ENCODE measurements around the gene KANK4. TPM values are rescaled to one million over a fixed set of nuclear protein-coding genes. Genes with fewer than 3 reads are reported as not detected.

KANK4 gene
- total and polyA plus RNA-seq, 5 experiments from 2014 or later: not detected

- Mint-ChIP-seq H3K36me3 (no peaks in the 10 kb centered on the region), H3K9me3 (no peaks in the 10 kb centered on the region), H3K27ac (peak overlapping the region in 1 of 10 donors; percentile 17), H3K4me3 (no peak overlapping the region), H3K4me1 (peaks cover 0 to 10% (median 5%) of the 10 kb centered on the region in 4 donors), H3K27me3 (no peaks in the 10 kb centered on the region)
- no peak for DNase-seq
- POLR2A ChIA-PET: no interaction called here
- ATAC-seq: peak; percentile 28 to 75
Measured at GRCh38 chr1:62333441-62333840, 14.2 kb upstream of the KANK4 start.

- H3K4me3 Mint-ChIP-seq: no peak overlapping the region
- no peaks in the 10 kb centered on the region for H3K9me3 Mint-ChIP-seq
- H3K4me1 Mint-ChIP-seq: peaks cover 0 to 2% (median 0%) of the 10 kb centered on the region in 4 donors
- H3K27me3 Mint-ChIP-seq: peaks cover 0 to 7% (median 4%) of the 10 kb centered on the region in 5 donors
- no peaks in the 10 kb centered on the region for H3K36me3 Mint-ChIP-seq
- no peak overlapping the region for H3K27ac Mint-ChIP-seq
- no peak for ATAC-seq
- DNase-seq: no peak
- POLR2A ChIA-PET: no interaction called here
Measured at GRCh38 chr1:62327360-62328055, 8.3 kb upstream of the KANK4 start.

GRCh38 chr1:62325681-62326080 is 6.4 kb upstream of the KANK4 start:
- Mint-ChIP-seq H3K4me1 (no peaks in the 10 kb centered on the region), H3K9me3 (no peaks in the 10 kb centered on the region), H3K27me3 (peaks cover 3 to 12% (median 5%) of the 10 kb centered on the region in 5 donors), H3K36me3 (no peaks in the 10 kb centered on the region), H3K4me3 (no peak overlapping the region), H3K27ac (no peak overlapping the region)
- DNase-seq (no peak), ATAC-seq (no peak)
- POLR2A ChIA-PET: no interaction called here

- Mint-ChIP-seq H3K27ac (no peak overlapping the region), H3K27me3 (peaks cover 8 to 18% (median 9%) of the 10 kb centered on the region in 5 donors), H3K9me3 (no peaks in the 10 kb centered on the region), H3K4me3 (no peak overlapping the region), H3K4me1 (no peaks in the 10 kb centered on the region), H3K36me3 (no peaks in the 10 kb centered on the region)
- POLR2A ChIA-PET: no interaction called here
- ATAC-seq (no peak), DNase-seq (no peak)
Measured at GRCh38 chr1:62325081-62325480, 5.8 kb upstream of the KANK4 start.

- no peaks in the 10 kb centered on the region for H3K9me3 Mint-ChIP-seq
- peaks cover 0 to 10% (median under 1%) of the 10 kb centered on the region in 4 donors for H3K4me1 Mint-ChIP-seq
- H3K4me3 Mint-ChIP-seq: no peak overlapping the region
- no peak for ATAC-seq
- H3K36me3 Mint-ChIP-seq: no peaks in the 10 kb centered on the region
- DNase-seq: no peak
- POLR2A ChIA-PET: no interaction called here
- H3K27me3 Mint-ChIP-seq: peaks cover 15 to 44% (median 24%) of the 10 kb centered on the region in 5 donors
- H3K27ac Mint-ChIP-seq: peak overlapping the region in 1 of 10 donors; percentile 54
Measured at GRCh38 chr1:62321446-62321845, 2.2 kb upstream of the KANK4 start.

- peak overlapping the region in 4 of 10 donors; percentile 20 to 69 (median 32) for H3K4me3 Mint-ChIP-seq
- H3K27me3 Mint-ChIP-seq: peaks cover 15 to 44% (median 25%) of the 10 kb centered on the region in 5 donors
Measured at GRCh38 chr1:62318320-62318755, 896 bp downstream of the KANK4 start.

GRCh38 chr1:62317021-62317768 is 2.0 kb downstream of the KANK4 start:
- Mint-ChIP-seq H3K9me3 (no peaks in the 10 kb centered on the region), H3K27ac (no peak overlapping the region), H3K36me3 (no peaks in the 10 kb centered on the region), H3K4me1 (peaks cover 0 to 10% (median under 1%) of the 10 kb centered on the region in 4 donors), H3K4me3 (no peak overlapping the region), H3K27me3 (peaks cover 15 to 44% (median 24%) of the 10 kb centered on the region in 5 donors)
- no peak for DNase-seq
- POLR2A ChIA-PET: no interaction called here
- ATAC-seq: no peak

More at GRCh38 chr1:62318320-62318755, 896 bp downstream of the KANK4 start:
- POLR2A ChIA-PET: no interaction called here
- Mint-ChIP-seq H3K9me3 (no peaks in the 10 kb centered on the region), H3K4me1 (peaks cover 0 to 10% (median under 1%) of the 10 kb centered on the region in 4 donors), H3K36me3 (no peaks in the 10 kb centered on the region), H3K27ac (no peak overlapping the region)
- DNase-seq: no peak
- ATAC-seq: no peak

GRCh38 chr1:62316135-62316534 is 3.1 kb downstream of the KANK4 start:
- POLR2A ChIA-PET: no interaction called here
- H3K9me3 Mint-ChIP-seq: no peaks in the 10 kb centered on the region
- no peaks in the 10 kb centered on the region for H3K36me3 Mint-ChIP-seq
- H3K4me1 Mint-ChIP-seq: peaks cover 0 to 10% (median under 1%) of the 10 kb centered on the region in 4 donors
- no peak overlapping the region for H3K4me3 Mint-ChIP-seq
- ATAC-seq (no peak), DNase-seq (no peak)
- H3K27ac Mint-ChIP-seq: no peak overlapping the region
- H3K27me3 Mint-ChIP-seq: peaks cover 13 to 44% (median 21%) of the 10 kb centered on the region in 5 donors

- no peaks in the 10 kb centered on the region for H3K9me3 Mint-ChIP-seq
- no peaks in the 10 kb centered on the region for H3K36me3 Mint-ChIP-seq
- no peak for DNase-seq
- POLR2A ChIA-PET: no interaction called here
- H3K27me3 Mint-ChIP-seq: peaks cover 11 to 41% (median 20%) of the 10 kb centered on the region in 5 donors
- ATAC-seq: no peak
- no peak overlapping the region for H3K4me3 Mint-ChIP-seq
- no peak overlapping the region for H3K27ac Mint-ChIP-seq
- H3K4me1 Mint-ChIP-seq: peaks cover 0 to 10% (median under 1%) of the 10 kb centered on the region in 4 donors
Measured at GRCh38 chr1:62315387-62315786, 3.8 kb downstream of the KANK4 start.

GRCh38 chr1:62314454-62315350 is 4.5 kb downstream of the KANK4 start:
- POLR2A ChIA-PET: interaction anchor here (0.7 kb wide), 1 partner anchor 154 kb away, joined by 4 read pairs; no protein-coding TSS in a partner anchor
- ATAC-seq: no peak
- no peaks in the 10 kb centered on the region for H3K9me3 Mint-ChIP-seq

GRCh38 chr1:62312698-62313097 is 6.5 kb downstream of the KANK4 start:
- no peaks in the 10 kb centered on the region for H3K36me3 Mint-ChIP-seq
- POLR2A ChIA-PET: no interaction called here
- no peaks in the 10 kb centered on the region for H3K9me3 Mint-ChIP-seq
- peak overlapping the region in 1 of 10 donors; percentile 7 for H3K27ac Mint-ChIP-seq
- no peaks in the 10 kb centered on the region for H3K4me1 Mint-ChIP-seq
- ATAC-seq (no peak), DNase-seq (no peak)
- no peak overlapping the region for H3K4me3 Mint-ChIP-seq
- H3K27me3 Mint-ChIP-seq: peaks cover 5 to 20% (median 9%) of the 10 kb centered on the region in 5 donors

More at GRCh38 chr1:62314454-62315350, 4.5 kb downstream of the KANK4 start:
- Mint-ChIP-seq H3K4me3 (no peak overlapping the region), H3K27ac (no peak overlapping the region), H3K36me3 (no peaks in the 10 kb centered on the region), H3K4me1 (peaks cover 0 to 9% (median under 1%) of the 10 kb centered on the region in 4 donors), H3K27me3 (peaks cover 9 to 34% (median 17%) of the 10 kb centered on the region in 5 donors)
- DNase-seq: no peak

- Mint-ChIP-seq H3K4me3 (no peak overlapping the region), H3K4me1 (no peaks in the 10 kb centered on the region), H3K27ac (no peak overlapping the region), H3K27me3 (peaks cover 3 to 8% (median 4%) of the 10 kb centered on the region in 5 donors), H3K9me3 (no peaks in the 10 kb centered on the region), H3K36me3 (no peaks in the 10 kb centered on the region)
- DNase-seq: no peak
- POLR2A ChIA-PET: no interaction called here
- ATAC-seq: no peak
Measured at GRCh38 chr1:62311473-62311943, 7.7 kb downstream of the KANK4 start.

Data from naive thymus-derived CD8-positive, alpha-beta T cell (primary cell).